Loucy (cell line): ENCODE results near the gene STK32C.

Experiments used
- CTCF ChIP-seq: fragments of 200-600 bp; sonication (generic); conservative IDR thresholded peaks from 2 replicates; pipeline ENCODE4 v1.5.1; 2014; ENCODE audit warnings: mild to moderate bottlenecking, antibody characterized with exemption, low read length
- EZH2phosphoT487 ChIP-seq: fragments of 200-600 bp; IDR thresholded peaks from 2 replicates; pipeline ENCODE4 v1.6.1; 2018; ENCODE audit warnings: antibody characterized with exemption, mild to moderate bottlenecking, moderate library complexity, borderline replicate concordance

- TF ChIP-seq EZH2phosphoT487 (no peak), CTCF (no peak)
Measured at GRCh38 chr10:132255489-132256344, 52.0 kb downstream of the STK32C start.
